ENCODE data around the gene RPL29. TPM values are rescaled to one million over a fixed set of nuclear protein-coding genes. Genes with fewer than 3 reads are reported as not detected.
A peak's percentile ranks its signal among the peaks of the same experiment; 100 is the strongest.

The RPL29 gene
- total and polyA plus RNA-seq, 2 of the 8 experiments (the other 6 are each of a cell fraction or from before 2014, with no cell fraction given) = 1,467 to 2,660 TPM

GRCh38 chr3:51974963-51975851, 20.5 kb downstream of the RPL29 start, which contains the start of gene ABHD14A:
Gene ABHD14A (plus strand): TSS chr3:51975064. CDS start chr3:51975136, 72 bp downstream.
- Histone ChIP-seq H4K20me1 (replicated peaks in 1 of 2; ENCODE audit: control insufficient read depth in 1 of 2, insufficient read depth in 2 of 2, low read length in 2 of 2) (peaks cover 0 to 4% of the 10 kb centered on the region in 2 experiments), H2AK5ac (ENCODE audit: low read depth, low read length) (0 out of 2 replicates have a peak within 1 kb of the TSS, but pooled peaks have one; percentile 70), H4K5ac (ENCODE audit: insufficient read length, low read depth, low read length) (peak within 1 kb of the TSS; percentile 31), H3K36me3 (ENCODE audit: control insufficient read depth in 2 of 4, insufficient read depth in 4 of 4, low read length in 3 of 4) (no peaks in the 10 kb centered on the region), H3K18ac (ENCODE audit: extremely low read depth, low read length) (peak within 1 kb of the TSS; percentile 68), H3K4me1 (replicated peaks in 1 of 4; ENCODE audit: control insufficient read depth in 3 of 4, insufficient read depth in 4 of 4, low read length in 3 of 4) (peaks cover 6 to 21% (median 15%) of the 10 kb centered on the region in 4 experiments), H3K4me3 (ENCODE audit: extremely low read depth in 1 of 4, insufficient read depth in 2 of 4, low read depth in 3 of 4, low read length in 4 of 4) (peak within 1 kb of the TSS; percentile 34 to 64 (median 48)), H2BK15ac (ENCODE audit: low read length) (peak within 1 kb of the TSS; percentile 97; the same call in 1 of the 2 replicates), H2BK12ac (ENCODE audit: low read depth, low read length) (peak within 1 kb of the TSS; percentile 82; the same call in 1 of the 2 replicates), H3K4ac (replicated peaks; ENCODE audit: insufficient read length, low read depth, low read length) (peak within 1 kb of the TSS; percentile 88), H3K23ac (ENCODE audit: insufficient read length) (peak within 1 kb of the TSS; percentile 56), H3K79me1 (ENCODE audit: low read depth, low read length) (0 out of 2 replicates have a peak, but pooled peaks cover 2% of the 10 kb centered on the region), H3K23me2 (ENCODE audit: low read depth, low read length) (peaks cover 10% of the 10 kb centered on the region), H3K9me3 (ENCODE audit: insufficient read depth in 2 of 2, low read depth in 1 of 2, low read length in 1 of 2) (no peaks in the 10 kb centered on the region; a peak in 1 of 4 replicates), H3K14ac (ENCODE audit: insufficient read length) (no peak within 1 kb of the TSS), H3K79me2 (ENCODE audit: control insufficient read depth in 1 of 2, insufficient read depth in 2 of 2, low read length in 2 of 2) (no peaks in the 10 kb centered on the region), H3K27ac (ENCODE audit: low read depth, low read length) (no peak within 1 kb of the TSS), H2BK20ac (ENCODE audit: low read length) (peak within 1 kb of the TSS; percentile 86; the same call in 1 of the 2 replicates), H2BK120ac (replicated peaks; ENCODE audit: low read depth, low read length) (peak within 1 kb of the TSS; percentile 91), H2BK5ac (ENCODE audit: low read depth, low read length) (no peak within 1 kb of the TSS), H4K91ac (replicated peaks; ENCODE audit: insufficient read length, low read length) (peak within 1 kb of the TSS; percentile 85), H3K9ac (replicated peaks in 1 of 4; ENCODE audit: extremely low read depth in 1 of 4, low read depth in 3 of 4, low read length in 3 of 4) (peak within 1 kb of the TSS in 1 of 4 experiments; percentile 43; a peak in 1 of 7 replicates), H3K27me3 (replicated peaks in 1 of 4; ENCODE audit: control insufficient read depth in 3 of 4, extremely low read depth in 1 of 4, insufficient read depth in 3 of 4, low read length in 3 of 4) (peaks cover 2 to 32% (median 24%) of the 10 kb centered on the region in 4 experiments; a peak in 6 of 7 replicates), H4K8ac (ENCODE audit: extremely low read depth, insufficient read depth, low read length) (peak within 1 kb of the TSS; percentile 68; the same call in 1 of the 2 replicates), H3K4me2 (ENCODE audit: insufficient read depth in 1 of 2, low read depth in 2 of 2, low read length in 2 of 2) (peak within 1 kb of the TSS; percentile 83), H3K56ac (replicated peaks; ENCODE audit: insufficient read length, low read depth, low read length) (peak within 1 kb of the TSS; percentile 12), H2AFZ (ENCODE audit: low read length) (peak within 1 kb of the TSS; percentile 26)
- DNase-seq (ENCODE audit: low read depth in 1 of 2, low spot score in 2 of 2) = peak in 1 of 2 experiments; percentile 82
- whole genome bisulfite sequencing, 2 experiments (ENCODE audit: extremely low coverage in 1 of 2, insufficient coverage in 1 of 2, insufficient read length in 1 of 2, insufficient replicate concordance in 2 of 2, low coverage in 1 of 2, low lambda C conversion rate in 2 of 2, missing lambda C conversion rate in 1 of 2) = 13% methylated on average over 28 of the region's 63 CpGs; no CpG with 5 or more reads in 1 of the 2 experiments
- CTCF ChIA-PET (ENCODE audit: partially characterized antibody) = interaction anchor here (1.0 to 6.7 kb wide), 8 partner anchors 11 to 117 kb away, joined by 5 to 64 read pairs (median 16); partner anchors contain the start of genes GPR62, PARP3 and RRP9
- POLR2A ChIA-PET (ENCODE audit: partially characterized antibody) = interaction anchor here (1.7 to 29.3 kb wide), 3 partner anchors 4 to 32 kb away, joined by 5 to 923 read pairs (median 923); partner anchors contain the start of genes ABHD14A, ABHD14B, ACY1 and PCBP4
- FAIRE-seq = no peak
- TF ChIP-seq JUND (IDR thresholded peaks at IDR 0.05; ENCODE audit: low read length) (no peak), BACH1 (IDR thresholded peaks at IDR 0.05; ENCODE audit: low read length) (0 out of 2 replicates have a peak, but pooled peaks have one; percentile 17), TBP (IDR thresholded peaks at IDR 0.05; ENCODE audit: low read depth, low read length) (no peak), CREB1 (IDR thresholded peaks at IDR 0.05) (no peak), SIN3A (conservative IDR thresholded peaks at IDR 0.05 in 1 of 2, IDR thresholded peaks at IDR 0.05 in 1 of 2; ENCODE audit: low read depth in 1 of 2, low read length in 2 of 2) (no peak), YY1 (IDR thresholded peaks at IDR 0.05; ENCODE audit: low read depth, low read length) (peak; percentile 81; the same call in 1 of the 2 replicates), NANOG (IDR thresholded peaks at IDR 0.05; ENCODE audit: insufficient read depth, low read depth, low read length, poor library complexity, severe bottlenecking) (no peak), TCF12 (IDR thresholded peaks at IDR 0.05; ENCODE audit: low read depth, low read length) (no peak), KDM5A (IDR thresholded peaks at IDR 0.05; ENCODE audit: low read length) (no peak), ZNF274 (IDR thresholded peaks at IDR 0.05; ENCODE audit: borderline replicate concordance, extremely low read depth, low read length) (no peak)
